AG04449 (cell line): ENCODE results near the gene TRDN.

Experiments used
- CTCF ChIA-PET: fragments of 350-600 bp; formaldehyde crosslinking; extraction: SDS; loops from one replicate; lab custom pipeline; 2021; ENCODE audit warnings: antibody characterized with exemption; lab: Yijun Ruan, JAX
- POLR2A ChIA-PET: fragments of 400-600, 350-600 bp; formaldehyde crosslinking; extraction: SDS; loops from one replicate; lab custom pipeline; 2020; ENCODE audit warnings: antibody characterized with exemption, inconsistent platforms; lab: Yijun Ruan, JAX
- DNase-seq: peaks from one replicate; pipeline ENCODE4 v3.0.0-alpha.2; 2010; ENCODE audit warnings: low read depth, low spot score
- H3K4me3 ChIP-seq: 2 replicates; pipeline ENCODE4 v1.5.1; 2011; ENCODE audit warnings: low read depth, mild to moderate bottlenecking, control low read depth, low read length
- CTCF ChIP-seq: IDR thresholded peaks from one replicate; pipeline ENCODE4 v1.5.1; 2011; ENCODE audit warnings: mild to moderate bottlenecking, moderate library complexity, low read length, control low read depth, inconsistent platforms; ENCODE audit not compliant: insufficient read depth; ENCODE audit errors: missing control alignments

TRDN gene

GRCh38 chr6:123439371-123439770 is 197.4 kb downstream of the TRDN start:
- POLR2A ChIA-PET, result no interaction called here
- CTCF ChIA-PET, result no interaction called here

DNA sequence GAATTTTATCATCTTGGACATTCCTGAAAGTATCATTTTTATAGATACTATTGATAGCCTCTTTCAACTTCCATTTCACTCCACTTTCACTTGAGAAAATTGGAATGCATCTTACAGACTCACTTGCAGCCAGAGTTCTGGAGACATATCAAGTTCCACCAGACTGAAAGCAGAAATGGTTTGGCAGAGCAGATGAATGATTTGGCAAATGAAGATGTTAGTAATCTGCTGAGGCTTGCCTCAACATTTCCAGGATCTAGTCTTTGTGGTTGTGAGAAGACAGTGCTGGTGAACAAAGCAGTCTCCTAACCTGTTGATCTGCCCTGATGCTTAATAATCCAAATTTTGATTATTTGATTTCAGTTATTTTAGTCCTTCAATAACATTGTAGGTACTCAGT is 202.6 kb downstream of the TRDN start:
- CTCF ChIA-PET, result no interaction called here

More at GRCh38 chr6:123439371-123439770, 197.4 kb downstream of the TRDN start:
- TF ChIP-seq CTCF, result no peak
- no peak for DNase-seq
- no peak overlapping the region for H3K4me3 ChIP-seq

GRCh38 chr6:123430970-123431369 is 205.8 kb downstream of the TRDN start:
- H3K4me3 ChIP-seq, result no peak overlapping the region
- no peak for DNase-seq
- TF ChIP-seq CTCF, result no peak
- POLR2A ChIA-PET, result no interaction called here
- CTCF ChIA-PET, result no interaction called here

More for the DNA sequence above, 202.6 kb downstream of the TRDN start:
- TF ChIP-seq CTCF, result no peak
- no peak overlapping the region for H3K4me3 ChIP-seq
- POLR2A ChIA-PET, result no interaction called here
- DNase-seq, result no peak

DNA sequence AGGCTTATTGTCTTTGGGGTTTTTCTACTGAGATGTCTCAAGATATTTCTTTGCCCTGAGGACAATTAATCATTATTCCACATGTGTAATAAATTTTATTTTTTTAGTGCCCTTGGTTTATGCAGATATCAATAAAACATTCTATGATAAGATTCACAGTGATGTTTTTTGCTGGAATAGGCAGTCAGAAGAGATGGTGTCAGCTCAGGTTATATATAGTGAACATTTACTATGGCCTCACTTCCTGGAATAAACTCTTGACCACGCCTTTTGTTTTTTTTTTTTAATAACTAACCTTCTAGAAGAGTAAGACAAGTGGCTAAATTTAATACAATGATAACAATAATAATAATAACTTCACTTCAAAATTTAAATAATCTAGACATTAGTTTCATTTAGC is 209.7 kb downstream of the TRDN start:
- CTCF ChIA-PET, result no interaction called here
- no peak for DNase-seq
- H3K4me3 ChIP-seq, result no peak overlapping the region
- no peak for TF ChIP-seq CTCF
- POLR2A ChIA-PET, result no interaction called here

DNA sequence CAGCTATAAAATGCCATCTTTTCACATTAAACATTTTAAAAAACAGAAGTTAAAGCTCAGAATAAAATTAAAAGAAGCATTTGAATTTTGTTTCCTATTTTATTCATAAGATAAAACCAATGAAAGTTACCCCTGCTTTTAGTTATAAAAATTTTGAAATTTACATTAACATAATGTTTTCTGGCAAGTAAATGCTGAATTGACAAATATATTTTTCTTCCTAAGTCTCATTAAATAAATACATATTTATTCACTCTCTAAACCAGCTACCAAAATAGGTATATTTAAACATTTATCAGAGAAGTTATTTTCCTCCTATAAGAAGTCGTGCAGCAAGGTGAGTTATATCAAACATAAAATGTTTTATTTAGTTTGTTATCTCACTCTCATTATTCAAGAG is 213.6 kb downstream of the TRDN start:
- POLR2A ChIA-PET, result no interaction called here
- CTCF ChIA-PET, result no interaction called here
- DNase-seq, result no peak
- no peak for TF ChIP-seq CTCF
- no peak overlapping the region for H3K4me3 ChIP-seq

DNA sequence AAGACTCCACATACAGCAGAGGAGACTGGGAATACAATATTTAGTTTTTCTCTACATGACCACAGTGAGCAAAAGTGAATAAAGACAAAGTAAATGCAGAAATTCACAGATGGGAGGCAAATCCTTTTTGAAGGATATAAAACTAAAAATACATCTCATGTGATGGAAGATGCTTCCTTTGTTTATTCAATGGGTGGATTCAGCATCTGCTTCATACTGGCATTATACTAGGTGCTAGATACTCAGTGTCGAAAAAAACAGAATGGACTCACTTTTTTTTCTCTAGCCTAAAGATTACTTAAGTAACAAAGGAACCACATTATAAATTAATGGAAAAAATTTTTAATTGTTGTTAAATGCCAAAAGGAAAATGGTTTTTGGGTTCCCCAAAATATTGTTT is 216.2 kb downstream of the TRDN start:
- H3K4me3 ChIP-seq, result no peak overlapping the region
- no peak for DNase-seq
- ChIA-PET POLR2A (no interaction called here), CTCF (no interaction called here)
- no peak for TF ChIP-seq CTCF
